K562 (cell line): ENCODE results near the gene NVL. TPM values are rescaled to one million over a fixed set of nuclear protein-coding genes. Genes with fewer than 3 reads are reported as not detected.
A peak's percentile ranks its signal among the peaks of the same experiment; 100 is the strongest.

ENCODE experiments used
- ARHGAP35 ChIP-seq: fragments of 450-650 bp; IDR thresholded peaks from 2 replicates; pipeline ENCODE4 v1.6.1; 2018; ENCODE audit not compliant: partially characterized antibody
- ARID1B ChIP-seq: fragments of 450-650 bp; IDR thresholded peaks from 2 replicates; pipeline ENCODE4 v1.6.1; 2016; ENCODE audit warnings: antibody characterized with exemption, mild to moderate bottlenecking, inconsistent platforms
- ELK3 ChIP-seq: fragments of 450-650 bp; formaldehyde crosslinking; IDR thresholded peaks from 2 replicates; pipeline ENCODE4 v1.4.0; 2020; ENCODE audit warnings: mild to moderate bottlenecking
- HBP1 ChIP-seq: fragments of 450-650 bp; formaldehyde crosslinking; IDR thresholded peaks from 2 replicates; pipeline ENCODE4 v1.4.0; 2022; ENCODE audit warnings: missing genetic modification characterization
- NR4A1 ChIP-seq, 2 experiments: fragments of 250-450 bp in 1 of 2; fragments of 450-650 bp in 1 of 2; sonication (Bioruptor Pico) in 1 of 2; IDR thresholded peaks; 2 replicates each; pipeline versions ENCODE4 v1.4.0 to v1.6.1; 2016 to 2020; ENCODE audit warnings: mild to moderate bottlenecking in 2 of 2, missing compliant biosample characterization in 1 of 2, missing genetic modification characterization in 1 of 2, moderate library complexity in 1 of 2
- PHF21A ChIP-seq: fragments of 450-650 bp; IDR thresholded peaks from 2 replicates; pipeline ENCODE4 v1.6.1; 2017; ENCODE audit warnings: low read depth, borderline replicate concordance
- PRDM10 ChIP-seq: fragments of 450-650 bp; IDR thresholded peaks from 2 replicates; pipeline ENCODE4 v1.6.1; 2018; ENCODE audit not compliant: partially characterized antibody
- TSC22D4 ChIP-seq: fragments of 450-650 bp; IDR thresholded peaks from 2 replicates; pipeline ENCODE4 v1.6.1; 2016; ENCODE audit warnings: missing genetic modification characterization, missing biosample characterization, control low read depth
- VEZF1 ChIP-seq: fragments of 200-800 bp; sonication (Bioruptor generic); IDR thresholded peaks from 2 replicates; pipeline ENCODE4 v1.6.1; 2017; ENCODE audit warnings: missing genetic modification characterization, missing compliant biosample characterization
- YY1 ChIP-seq, 3 experiments: IDR thresholded peaks; 2 replicates each; pipeline ENCODE4 v1.6.1; 2011; ENCODE audit warnings: low read length in 2 of 3, mild to moderate bottlenecking in 2 of 3, moderate library complexity in 2 of 3, borderline replicate concordance in 1 of 3, control low read depth in 1 of 3, low read depth in 1 of 3; ENCODE audit not compliant: insufficient read depth in 3 of 3, insufficient replicate concordance in 2 of 3, control insufficient read depth in 1 of 3, insufficient read length in 1 of 3; ENCODE audit errors: extremely low read depth in 1 of 3
- ZBTB7A ChIP-seq: IDR thresholded peaks from 2 replicates; pipeline ENCODE4 v1.6.1; 2011; ENCODE audit warnings: low read depth, mild to moderate bottlenecking, low read length, moderate library complexity, borderline replicate concordance; ENCODE audit not compliant: control insufficient read depth
- ZNF23 ChIP-seq: fragments of 250-450 bp; sonication (Bioruptor Pico); IDR thresholded peaks from 2 replicates; pipeline ENCODE4 v1.4.0; 2020; ENCODE audit warnings: mild to moderate bottlenecking
- ZNF280B ChIP-seq: fragments of 250-450 bp; sonication (Bioruptor Pico); IDR thresholded peaks from 2 replicates; pipeline ENCODE4 v1.5.1; 2021; ENCODE audit warnings: mild to moderate bottlenecking
- ZNF668 ChIP-seq: fragments of 250-450 bp; sonication (Bioruptor Pico); IDR thresholded peaks from 2 replicates; pipeline ENCODE4 v1.8.0; 2022; ENCODE audit warnings: mild to moderate bottlenecking, inconsistent platforms
- polyA plus RNA-seq, 8 experiments: library from polyadenylated mRNA; depleted of rRNA in 4 of 8; stranded (reverse) in 5 of 8; unstranded in 3 of 8; fragments of >200 nt; fragmentation: Nextera tagmentation in 2 of 8; fragmentation: Illumina TruSeq in 1 of 8; extraction: Ambion mirVana in 2 of 8; extraction: Trizol in 1 of 8; gene quantifications; 2 replicates each; pipeline versions ENCODE4 v1.2.1 to v1.2.3, GENCODE V29; 2011 to 2014; ENCODE audit warnings: inconsistent platforms in 1 of 8, missing spikeins in 1 of 8
- total RNA-seq, 7 experiments: library from RNA; depleted of rRNA in 6 of 7; stranded (reverse); fragments of >200 nt in 6 of 7; fragmentation: Illumina TruSeq in 2 of 7; extraction: Trizol in 2 of 7; gene quantifications; 2 replicates each; pipeline versions ENCODE4 v1.2.1 to v1.2.3, GENCODE V29; 2011 to 2021; ENCODE audit warnings: low replicate concordance in 1 of 7

Gene NVL
- total and polyA plus RNA-seq, 9 of the 15 experiments (the other 6 are each of a cell fraction or from before 2014, with no cell fraction given) = 32.5 to 86.6 (median 62.9) TPM

- peak; percentile 58; the same call in 1 of the 2 replicates for TF ChIP-seq HBP1 (CRISPR knock-in tag)
- TF ChIP-seq TSC22D4 (tag) = no peak
- no peak for TF ChIP-seq PHF21A
- peak; percentile 51 for TF ChIP-seq ZBTB7A
- no peak; the same call in 1 of the 2 replicates for TF ChIP-seq ARID1B
- peak; percentile 77; the same call in 1 of the 2 replicates for TF ChIP-seq NR4A1 (CRISPR knock-in tag; IDR thresholded peaks at IDR 0.05)
- TF ChIP-seq NR4A1 (tag; IDR thresholded peaks at IDR 0.05) = peak; percentile 56; the same call in 1 of the 2 replicates
- 0 out of 2 replicates have a peak, but pooled peaks have one; percentile 11 for TF ChIP-seq ZNF668 (CRISPR knock-in tag)
- TF ChIP-seq ARHGAP35 = no peak
- 0 out of 2 replicates have a peak, but pooled peaks have one; percentile 13 for TF ChIP-seq ELK3 (CRISPR knock-in tag)
- TF ChIP-seq PRDM10 = peak; percentile 18
- peak in 2 of 3 experiments; percentile 34 to 81 for TF ChIP-seq YY1 (IDR thresholded peaks at IDR 0.05; ENCODE audit: borderline replicate concordance in 1 of 3, control insufficient read depth in 1 of 3, extremely low read depth in 1 of 3, insufficient read depth in 3 of 3, insufficient read length in 1 of 3, insufficient replicate concordance in 2 of 3, low read depth in 1 of 3, low read length in 2 of 3)
- TF ChIP-seq ZNF280B (CRISPR knock-in tag) = no peak
- TF ChIP-seq ZNF23 (CRISPR knock-in tag) = peak; percentile 53; the same call in 1 of the 2 replicates
- TF ChIP-seq VEZF1 (CRISPR knock-in tag) = peak; percentile 91
Observed at GRCh38 chr1:224329842-224330753, at the start of gene NVL (continued).
